ENCODE data around the gene PIP5KL1.

DNA sequence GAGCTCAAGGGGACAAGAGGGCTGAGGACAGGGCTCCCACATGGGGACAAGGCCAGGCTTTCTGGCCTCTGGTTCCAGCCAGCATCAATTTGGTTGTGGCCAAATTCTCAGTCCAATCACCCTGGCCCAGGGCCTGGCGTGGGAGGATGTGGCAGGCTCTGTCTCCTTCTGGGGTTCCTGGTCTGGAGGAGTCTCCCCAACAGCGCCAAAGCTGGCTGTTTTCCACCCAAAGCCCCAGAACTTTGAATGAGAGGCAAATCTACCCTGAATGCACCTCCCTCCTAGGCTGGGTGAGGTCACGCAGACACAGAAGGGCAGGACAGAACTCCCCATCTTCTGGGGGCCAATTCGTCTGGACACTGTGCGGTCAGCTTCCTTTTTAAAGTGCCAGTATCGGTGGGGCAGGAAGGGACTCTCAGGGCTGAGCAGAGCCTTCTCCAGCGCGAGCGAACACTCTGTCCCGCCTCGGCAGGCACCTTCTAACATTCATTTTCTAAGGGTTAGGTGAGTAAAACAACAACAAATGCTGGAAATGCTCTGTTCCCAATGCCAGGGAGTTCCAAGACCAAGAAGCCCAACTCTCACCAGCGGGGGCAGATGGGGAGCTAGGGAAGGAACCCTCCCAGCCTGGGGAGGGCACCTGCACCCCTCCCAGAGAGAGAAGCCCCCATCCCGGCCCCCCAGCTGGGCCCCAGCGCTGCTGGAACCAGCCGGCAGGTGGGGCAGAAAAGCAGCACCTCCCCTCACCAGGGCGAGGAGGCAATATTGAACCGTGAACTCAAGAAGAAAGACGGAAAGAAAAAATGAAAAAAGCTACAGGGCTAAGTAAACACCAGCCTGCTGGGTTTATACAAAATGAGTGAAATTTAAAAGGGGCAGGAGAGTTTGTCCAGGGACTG, 10.7 kb upstream of the PIP5KL1 start:
- no peak for TF ChIP-seq EZH2 (IDR thresholded peaks at IDR 0.05; ENCODE audit: borderline replicate concordance, low read length)
- no peak for TF ChIP-seq CTCF (IDR thresholded peaks at IDR 0.05; ENCODE audit: low read length)
